Endothelial cell of umbilical vein (primary cell): ENCODE measurements around the gene CELA1.

Source experiments
- EZH2 ChIP-seq: IDR thresholded peaks from 2 replicates; pipeline ENCODE4 v1.6.1; 2012; ENCODE audit warnings: borderline replicate concordance, low read depth, mild to moderate bottlenecking, moderate library complexity, low read length, inconsistent platforms; ENCODE audit not compliant: severe bottlenecking
- JUN ChIP-seq: IDR thresholded peaks from 2 replicates; pipeline ENCODE4 v1.6.1; 2011; ENCODE audit warnings: borderline replicate concordance, low read depth; ENCODE audit not compliant: insufficient read length, insufficient read depth
- POLR2A ChIP-seq: IDR thresholded peaks from 2 replicates; pipeline ENCODE4 v1.6.1; 2012; ENCODE audit warnings: low read depth, mild to moderate bottlenecking, control low read depth, low read length
- POLR2AphosphoS5 ChIP-seq: IDR thresholded peaks from 2 replicates; pipeline ENCODE4 v1.6.1; 2012; ENCODE audit warnings: low read depth, mild to moderate bottlenecking, control low read depth, low read length, moderate library complexity; ENCODE audit not compliant: insufficient read depth
- TF ChIP-seq, protein P1 (sequence below), 2 donors: IDR thresholded peaks; 1 replicate in 1 of 2; 2 replicates in 1 of 2; pipeline ENCODE4 v1.5.1; 2011; ENCODE audit warnings: low read length in 2 of 2, mild to moderate bottlenecking in 2 of 2, moderate library complexity in 2 of 2, control low read depth in 1 of 2, inconsistent platforms in 1 of 2, low read depth in 1 of 2; ENCODE audit not compliant: insufficient read depth in 1 of 2; ENCODE audit errors: extremely low read depth in 1 of 2

DNA sequence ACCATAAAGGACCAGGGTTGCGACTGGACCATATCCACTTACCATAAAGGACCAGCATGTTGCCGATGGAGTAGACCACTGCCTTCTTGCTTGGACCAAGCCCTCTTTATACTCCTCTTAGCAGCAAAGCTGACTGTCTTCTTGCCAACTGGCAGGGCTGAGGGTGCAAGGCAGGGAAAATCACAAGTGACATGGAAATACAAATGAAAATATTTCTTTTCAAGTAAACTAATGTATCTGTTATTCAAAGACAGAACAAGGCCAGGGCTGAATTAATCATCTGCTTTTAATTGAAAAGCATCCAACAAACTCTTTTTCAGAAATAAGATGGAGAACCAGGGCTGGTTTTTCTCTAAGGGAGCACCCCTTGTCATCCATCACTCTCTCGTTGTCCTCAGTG is at the start of gene CELA1:
- TF ChIP-seq, protein P1, sequence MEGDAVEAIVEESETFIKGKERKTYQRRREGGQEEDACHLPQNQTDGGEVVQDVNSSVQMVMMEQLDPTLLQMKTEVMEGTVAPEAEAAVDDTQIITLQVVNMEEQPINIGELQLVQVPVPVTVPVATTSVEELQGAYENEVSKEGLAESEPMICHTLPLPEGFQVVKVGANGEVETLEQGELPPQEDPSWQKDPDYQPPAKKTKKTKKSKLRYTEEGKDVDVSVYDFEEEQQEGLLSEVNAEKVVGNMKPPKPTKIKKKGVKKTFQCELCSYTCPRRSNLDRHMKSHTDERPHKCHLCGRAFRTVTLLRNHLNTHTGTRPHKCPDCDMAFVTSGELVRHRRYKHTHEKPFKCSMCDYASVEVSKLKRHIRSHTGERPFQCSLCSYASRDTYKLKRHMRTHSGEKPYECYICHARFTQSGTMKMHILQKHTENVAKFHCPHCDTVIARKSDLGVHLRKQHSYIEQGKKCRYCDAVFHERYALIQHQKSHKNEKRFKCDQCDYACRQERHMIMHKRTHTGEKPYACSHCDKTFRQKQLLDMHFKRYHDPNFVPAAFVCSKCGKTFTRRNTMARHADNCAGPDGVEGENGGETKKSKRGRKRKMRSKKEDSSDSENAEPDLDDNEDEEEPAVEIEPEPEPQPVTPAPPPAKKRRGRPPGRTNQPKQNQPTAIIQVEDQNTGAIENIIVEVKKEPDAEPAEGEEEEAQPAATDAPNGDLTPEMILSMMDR (IDR thresholded peaks at IDR 0.05; ENCODE audit: extremely low read depth in 1 of 2, insufficient read depth in 1 of 2, low read depth in 1 of 2, low read length in 2 of 2), result no peak
- no peak for TF ChIP-seq EZH2
- no peak for TF ChIP-seq POLR2A
- no peak for TF ChIP-seq POLR2AphosphoS5
- TF ChIP-seq JUN, result no peak
